T-helper 1 cell (primary cell): ENCODE data around the gene NCK1.
"Not testable (repeated sequence)": the region's sequence is repeated elsewhere in the genome, so short reads cannot be mapped to it uniquely, and the experiment has no call there.

ENCODE experiments used
- DNase-seq, 5 donors: peaks; one replicate each; pipeline ENCODE4 v3.0.0-alpha.2; 2012 to 2020

Gene NCK1

GRCh38 chr3:136949708-136950107, 87.7 kb downstream of the NCK1 start:
- DNase-seq, result no peak

GRCh38 chr3:136950623-136951022, 88.6 kb downstream of the NCK1 start:
- DNase-seq, result no peak

- DNase-seq, result no peak
Observed at GRCh38 chr3:136952292-136952691, 90.3 kb downstream of the NCK1 start.

GRCh38 chr3:136954251-136954650, 92.2 kb downstream of the NCK1 start:
- no peak for DNase-seq

GRCh38 chr3:136954980-136955780, 93.2 kb downstream of the NCK1 start:
- no peak for DNase-seq

GRCh38 chr3:136955813-136956212, 93.8 kb downstream of the NCK1 start:
- DNase-seq, result no peak

GRCh38 chr3:136956971-136957370, 95.0 kb downstream of the NCK1 start:
- DNase-seq, result no peak

- no peak for DNase-seq
Observed at GRCh38 chr3:136957751-136958288, 95.8 kb downstream of the NCK1 start, which contains the start of gene IL20RB. TSS of gene IL20RB (plus strand) at chr3:136957983. CDS start at chr3:136958114, 131 bp downstream.

- no peak for DNase-seq
Observed at GRCh38 chr3:136958939-136959338, 96.9 kb downstream of the NCK1 start.

GRCh38 chr3:136959599-136959998, 97.6 kb downstream of the NCK1 start:
- no peak for DNase-seq

GRCh38 chr3:136960838-136961836, 99.1 kb downstream of the NCK1 start:
- no peak for DNase-seq

- no peak for DNase-seq
Observed at GRCh38 chr3:136962927-136963326, 100.9 kb downstream of the NCK1 start.

GRCh38 chr3:136969539-136969938, 107.5 kb downstream of the NCK1 start:
- not testable (repeated sequence) for DNase-seq

- DNase-seq, result no peak
Observed at GRCh38 chr3:136973352-136973751, 111.3 kb downstream of the NCK1 start.

GRCh38 chr3:136974670-136975069, 112.7 kb downstream of the NCK1 start:
- no peak for DNase-seq

GRCh38 chr3:136979204-136979603, 117.2 kb downstream of the NCK1 start:
- DNase-seq, result no peak

GRCh38 chr3:136979684-136980083, 117.7 kb downstream of the NCK1 start:
- DNase-seq, result no peak

- DNase-seq, result no peak
Observed at GRCh38 chr3:136982033-136982432, 120.0 kb downstream of the NCK1 start.

GRCh38 chr3:136982520-136983138, 120.6 kb downstream of the NCK1 start:
- DNase-seq, result no peak

- no peak for DNase-seq
Observed at GRCh38 chr3:136984837-136985236, 122.8 kb downstream of the NCK1 start.

- not testable (repeated sequence) for DNase-seq
Observed at GRCh38 chr3:136987398-136987980, 125.5 kb downstream of the NCK1 start.

- no peak for DNase-seq
Observed at GRCh38 chr3:136988651-136989050, 126.6 kb downstream of the NCK1 start.
